ENCODE data around the gene ZNRF3. TPM values are rescaled to one million over a fixed set of nuclear protein-coding genes. Genes with fewer than 3 reads are reported as not detected.

ZNRF3 gene
- total RNA-seq, 1 experiment from 2014 or later, result 8.1 TPM

- no peaks in the 10 kb centered on the region for H3K9me3 ChIP-seq (ENCODE audit: low read length)
- no peak overlapping the region for H3K27ac ChIP-seq (ENCODE audit: low read length)
- DNase-seq (no peak), ATAC-seq (no peak)
- intact Hi-C loops (cut with micrococcal nuclease), result no loop called here
- H3K4me3 ChIP-seq (ENCODE audit: low read length), result no peak overlapping the region
- BruUV-seq (replicated peaks), result no TSS peak
- TF ChIP-seq EZH2 (IDR thresholded peaks at IDR 0.05; ENCODE audit: low read length, unreplicated experiment), result no peak
- no peak for TF ChIP-seq CTCF (conservative IDR thresholded peaks at IDR 0.05; ENCODE audit: low read depth, low read length)
- no peak for TF ChIP-seq EZH2phosphoT487 (IDR thresholded peaks at IDR 0.05; ENCODE audit: borderline replicate concordance, low read length)
- H3K36me3 ChIP-seq (ENCODE audit: low read depth, low read length), result no peaks in the 10 kb centered on the region
- no peak overlapping the region for H3K9ac ChIP-seq (ENCODE audit: low read length)
- CTCF ChIA-PET, result no interaction called here
- no peak overlapping the region for H2AFZ ChIP-seq (ENCODE audit: low read length)
- no peaks in the 10 kb centered on the region for H3K4me1 ChIP-seq (ENCODE audit: insufficient read depth, low read length)
- no peaks in the 10 kb centered on the region for H3K27me3 ChIP-seq (ENCODE audit: low read length)
- no peaks in the 10 kb centered on the region for H4K20me1 ChIP-seq (ENCODE audit: low read length)
- H3K9me2 ChIP-seq (replicated peaks; ENCODE audit: low read length), result no peaks in the 10 kb centered on the region
- H3K4me2 ChIP-seq (ENCODE audit: low read length), result no peak overlapping the region
- no peaks in the 10 kb centered on the region for H3K79me2 ChIP-seq (ENCODE audit: low read length)
- no peaks in the 10 kb centered on the region for H3F3A ChIP-seq (ENCODE audit: low read length, unreplicated experiment)
- POLR2A ChIA-PET (ENCODE audit: unreplicated experiment), result no interaction called here
These were observed 55.0 kb downstream of the ZNRF3 start for GRCh38 chr22:28938286-28938833.

GRCh38 chr22:28939394-28939793 lies 56.0 kb downstream of the ZNRF3 start:
- intact Hi-C loops (cut with micrococcal nuclease), result no loop called here
- Histone ChIP-seq H3K27ac (ENCODE audit: low read length) (no peak overlapping the region), H3K36me3 (ENCODE audit: low read depth, low read length) (no peaks in the 10 kb centered on the region), H3K27me3 (ENCODE audit: low read length) (no peaks in the 10 kb centered on the region), H3K9me3 (ENCODE audit: low read length) (no peaks in the 10 kb centered on the region), H4K20me1 (ENCODE audit: low read length) (no peaks in the 10 kb centered on the region), H3F3A (ENCODE audit: low read length, unreplicated experiment) (no peaks in the 10 kb centered on the region), H3K4me1 (ENCODE audit: insufficient read depth, low read length) (no peaks in the 10 kb centered on the region), H3K79me2 (ENCODE audit: low read length) (no peaks in the 10 kb centered on the region; the same call in 1 of the 2 replicates), H3K9ac (ENCODE audit: low read length) (no peak overlapping the region), H2AFZ (ENCODE audit: low read length) (no peak overlapping the region), H3K9me2 (replicated peaks; ENCODE audit: low read length) (no peaks in the 10 kb centered on the region), H3K4me3 (ENCODE audit: low read length) (no peak overlapping the region), H3K4me2 (ENCODE audit: low read length) (no peak overlapping the region)
- CTCF ChIA-PET, result no interaction called here
- POLR2A ChIA-PET (ENCODE audit: unreplicated experiment), result no interaction called here
- DNase-seq (no peak), ATAC-seq (no peak)
- TF ChIP-seq EZH2 (IDR thresholded peaks at IDR 0.05; ENCODE audit: low read length, unreplicated experiment) (no peak), CTCF (conservative IDR thresholded peaks at IDR 0.05; ENCODE audit: low read depth, low read length) (no peak), EZH2phosphoT487 (IDR thresholded peaks at IDR 0.05; ENCODE audit: borderline replicate concordance, low read length) (no peak)
- no TSS peak for BruUV-seq (replicated peaks)

- no TSS peak for BruUV-seq (replicated peaks)
- TF ChIP-seq EZH2 (IDR thresholded peaks at IDR 0.05; ENCODE audit: low read length, unreplicated experiment) (no peak), EZH2phosphoT487 (IDR thresholded peaks at IDR 0.05; ENCODE audit: borderline replicate concordance, low read length) (no peak), CTCF (conservative IDR thresholded peaks at IDR 0.05; ENCODE audit: low read depth, low read length) (no peak)
- H3K79me2 ChIP-seq (ENCODE audit: low read length), result no peaks in the 10 kb centered on the region; the same call in 1 of the 2 replicates
- H3K9me2 ChIP-seq (replicated peaks; ENCODE audit: low read length), result no peaks in the 10 kb centered on the region
- no peak overlapping the region for H3K9ac ChIP-seq (ENCODE audit: low read length)
- intact Hi-C loops (cut with micrococcal nuclease), result no loop called here
- H3K4me3 ChIP-seq (ENCODE audit: low read length), result no peak overlapping the region
- POLR2A ChIA-PET (ENCODE audit: unreplicated experiment), result no interaction called here
- CTCF ChIA-PET, result interaction anchor here (0.6 kb wide), 1 partner anchor 85 kb away, joined by 14 read pairs; no protein-coding TSS in a partner anchor
- no peak for ATAC-seq
- H2AFZ ChIP-seq (ENCODE audit: low read length), result no peak overlapping the region
- no peak for DNase-seq
- no peaks in the 10 kb centered on the region for H4K20me1 ChIP-seq (ENCODE audit: low read length)
- H3F3A ChIP-seq (ENCODE audit: low read length, unreplicated experiment), result no peaks in the 10 kb centered on the region
- H3K4me2 ChIP-seq (ENCODE audit: low read length), result no peak overlapping the region
- no peaks in the 10 kb centered on the region for H3K4me1 ChIP-seq (ENCODE audit: insufficient read depth, low read length)
- H3K9me3 ChIP-seq (ENCODE audit: low read length), result no peaks in the 10 kb centered on the region
- no peak overlapping the region for H3K27ac ChIP-seq (ENCODE audit: low read length)
- H3K27me3 ChIP-seq (ENCODE audit: low read length), result no peaks in the 10 kb centered on the region
- H3K36me3 ChIP-seq (ENCODE audit: low read depth, low read length), result no peaks in the 10 kb centered on the region
These were observed 56.6 kb downstream of the ZNRF3 start for GRCh38 chr22:28939932-28940331.
